NCI-H1417 (cell line): Measurements from ENCODE around the gene TIMM13.
"Not testable (repeated sequence)": the region's sequence is repeated elsewhere in the genome, so short reads cannot be mapped to it uniquely, and the experiment has no call there.

Source experiments
- DNase-seq, 3 experiments: peaks; one replicate each; lab custom pipeline; 2025; lab: John Stamatoyannopoulos, UW

The TIMM13 gene

GRCh38 chr19:2429917-2430535, 2.6 kb upstream of the TIMM13 start:
- DNase-seq, result no peak

- DNase-seq, result no peak
Measured at GRCh38 chr19:2428756-2429711, 1.6 kb upstream of the TIMM13 start.

- peak; percentile 51 to 77 (median 62) for DNase-seq
Measured at GRCh38 chr19:2428321-2428690, 920 bp upstream of the TIMM13 start.

GRCh38 chr19:2426611-2427428, 566 bp downstream of the TIMM13 start:
- DNase-seq, result peak in 2 of 3 experiments; percentile 49 to 81

GRCh38 chr19:2425622-2426581, 1.5 kb downstream of the TIMM13 start:
- no peak for DNase-seq

- no peak for DNase-seq
Measured at GRCh38 chr19:2424686-2425621, 2.4 kb downstream of the TIMM13 start.

GRCh38 chr19:2423915-2424685, 3.3 kb downstream of the TIMM13 start:
- DNase-seq, result no peak

- no peak for DNase-seq
Measured at GRCh38 chr19:2423071-2423914, 4.1 kb downstream of the TIMM13 start.

GRCh38 chr19:2421581-2422306, 5.6 kb downstream of the TIMM13 start:
- DNase-seq, result no peak

- DNase-seq, result no peak
Measured at GRCh38 chr19:2420490-2420889, 6.9 kb downstream of the TIMM13 start.

- DNase-seq, result no peak
Measured at GRCh38 chr19:2419754-2420153, 7.6 kb downstream of the TIMM13 start.

- no peak for DNase-seq
Measured at GRCh38 chr19:2417881-2418406, 9.4 kb downstream of the TIMM13 start.

GRCh38 chr19:2417436-2417835, 9.9 kb downstream of the TIMM13 start:
- not testable (repeated sequence) for DNase-seq

GRCh38 chr19:2416321-2417097, 10.9 kb downstream of the TIMM13 start:
- no peak for DNase-seq

GRCh38 chr19:2415973-2416319, 11.4 kb downstream of the TIMM13 start:
- DNase-seq, result no peak

- no peak for DNase-seq
Measured at GRCh38 chr19:2415281-2415972, 12.0 kb downstream of the TIMM13 start.
